Endodermal cell (in vitro differentiated cells): Measurements from ENCODE around the gene BHLHE23. TPM values are rescaled to one million over a fixed set of nuclear protein-coding genes. Genes with fewer than 3 reads are reported as not detected.

ENCODE experiments used
- DNase-seq: peaks from one replicate; pipeline ENCODE4 v3.0.0-alpha.2; 2017
- H3K27ac ChIP-seq: 2 replicates; pipeline ENCODE4 v1.5.1; 2013; ENCODE audit warnings: mild to moderate bottlenecking, low read depth, low read length, moderate library complexity
- H3K27me3 ChIP-seq: 2 replicates; pipeline ENCODE4 v1.6.1; 2013; ENCODE audit warnings: mild to moderate bottlenecking, low read length, moderate library complexity; ENCODE audit not compliant: insufficient read depth, control insufficient read depth, poor library complexity, severe bottlenecking
- H3K36me3 ChIP-seq: 2 replicates; pipeline ENCODE4 v1.7.0; 2013; ENCODE audit warnings: mild to moderate bottlenecking, low read length, moderate library complexity; ENCODE audit not compliant: control insufficient read depth, insufficient read depth
- H3K4me1 ChIP-seq: one replicate; pipeline ENCODE4 v1.7.0; 2013; ENCODE audit warnings: low read length; ENCODE audit not compliant: control insufficient read depth, insufficient read depth
- H3K4me3 ChIP-seq: 2 replicates; pipeline ENCODE4 v1.5.1; 2013; ENCODE audit warnings: mild to moderate bottlenecking, low read length, moderate library complexity
- H3K9ac ChIP-seq: 2 replicates; pipeline ENCODE4 v1.6.1; 2013; ENCODE audit warnings: mild to moderate bottlenecking, low read length, moderate library complexity; ENCODE audit not compliant: poor library complexity, severe bottlenecking; ENCODE audit errors: extremely low read depth
- H3K9me3 ChIP-seq: 2 replicates; pipeline ENCODE4 v1.6.1; 2013; ENCODE audit warnings: mild to moderate bottlenecking, low read length, moderate library complexity; ENCODE audit not compliant: control insufficient read depth
- H3K27ac Mint-ChIP-seq: 2 replicates; pipeline ENCODE4 v1.8.0; 2020; ENCODE audit warnings: mixed read lengths
- H3K27me3 Mint-ChIP-seq: 2 replicates; pipeline ENCODE4 v1.8.0; 2021; ENCODE audit warnings: mild to moderate bottlenecking, mixed read lengths; ENCODE audit not compliant: insufficient read depth
- H3K36me3 Mint-ChIP-seq: 2 replicates; pipeline ENCODE4 v1.8.0; 2020; ENCODE audit warnings: low read depth, mixed read lengths
- H3K4me1 Mint-ChIP-seq: 2 replicates; pipeline ENCODE4 v1.8.0; 2020; ENCODE audit warnings: mixed read lengths
- H3K4me3 Mint-ChIP-seq: 2 replicates; pipeline ENCODE4 v1.8.0; 2020; ENCODE audit warnings: mild to moderate bottlenecking, moderate library complexity, mixed read lengths
- H3K9me3 Mint-ChIP-seq: 2 replicates; pipeline ENCODE4 v1.8.0; 2020; ENCODE audit warnings: mild to moderate bottlenecking, mixed read lengths
- CTCF ChIP-seq: fragments of 200-600 bp; sonication (generic); conservative IDR thresholded peaks from 2 replicates; pipeline ENCODE4 v1.5.0; 2021; ENCODE audit warnings: antibody characterized with exemption, mild to moderate bottlenecking
- WGBS, 2 experiments: methylation state at CpG; one replicate each; pipeline versions ENCODE4 v1.1.5 to v1.1.7; 2013; ENCODE audit warnings: missing lambda C conversion rate in 2 of 2, mixed read lengths in 1 of 2; ENCODE audit not compliant: insufficient coverage in 1 of 2, insufficient read length in 1 of 2; 5-methylcytosine and 5-hydroxymethylcytosine counted together
- total RNA-seq, 2 donors: library from RNA; stranded (reverse); fragmentation: NEBNext Ultra II Directional in 1 of 2; extraction: Animal tissue kit (Norgen Biotek cat#: 25700) in 1 of 2; gene quantifications; 2 replicates in 1 of 2; 3 replicates in 1 of 2; pipeline ENCODE4 v1.2.1, GENCODE V29; 2021

BHLHE23 gene
- total RNA-seq, 2 donors from 2014 or later, result not detected

- Histone ChIP-seq H3K36me3 (no peaks in the 10 kb centered on the region), H3K27ac (no peak overlapping the region), H3K4me3 (peak overlapping the region; percentile 45), H3K4me1 (no peaks in the 10 kb centered on the region), H3K9me3 (no peaks in the 10 kb centered on the region), H3K9ac (no peak overlapping the region), H3K27me3 (peaks cover 59% of the 10 kb centered on the region)
- Mint-ChIP-seq H3K27ac (no peak overlapping the region), H3K36me3 (no peaks in the 10 kb centered on the region), H3K4me1 (no peaks in the 10 kb centered on the region), H3K27me3 (peaks cover 45% of the 10 kb centered on the region), H3K4me3 (peak overlapping the region; percentile 51), H3K9me3 (no peaks in the 10 kb centered on the region)
- DNase-seq, result no peak
- no peak for TF ChIP-seq CTCF
- WGBS, 2 experiments, result 15 to 20% methylated on average over 24 to 48 of the region's 48 CpGs
Observed at GRCh38 chr20:62972845-62973745, 33.7 kb downstream of the BHLHE23 start.

- Mint-ChIP-seq H3K36me3 (no peaks in the 10 kb centered on the region), H3K4me1 (no peaks in the 10 kb centered on the region), H3K27ac (no peak overlapping the region), H3K4me3 (peak overlapping the region; percentile 51), H3K9me3 (no peaks in the 10 kb centered on the region), H3K27me3 (peaks cover 45% of the 10 kb centered on the region)
- Histone ChIP-seq H3K27me3 (peaks cover 59% of the 10 kb centered on the region), H3K27ac (no peak overlapping the region), H3K36me3 (no peaks in the 10 kb centered on the region), H3K4me3 (peak overlapping the region; percentile 45), H3K9ac (no peak overlapping the region), H3K4me1 (no peaks in the 10 kb centered on the region), H3K9me3 (no peaks in the 10 kb centered on the region)
- DNase-seq, result peak; percentile 96
- WGBS, 2 experiments, result 3 to 5% methylated on average over 21 to 38 of the region's 38 CpGs
- TF ChIP-seq CTCF, result peak; percentile 89
Observed at GRCh38 chr20:62971950-62972844, 34.6 kb downstream of the BHLHE23 start.

- Mint-ChIP-seq H3K27me3 (peaks cover 44% of the 10 kb centered on the region), H3K36me3 (no peaks in the 10 kb centered on the region), H3K27ac (no peak overlapping the region), H3K4me3 (no peak overlapping the region), H3K9me3 (no peaks in the 10 kb centered on the region), H3K4me1 (no peaks in the 10 kb centered on the region)
- no peak for DNase-seq
- Histone ChIP-seq H3K9ac (no peak overlapping the region), H3K9me3 (no peaks in the 10 kb centered on the region), H3K4me3 (no peak overlapping the region), H3K4me1 (no peaks in the 10 kb centered on the region), H3K27ac (no peak overlapping the region), H3K36me3 (no peaks in the 10 kb centered on the region), H3K27me3 (peaks cover 51% of the 10 kb centered on the region)
- WGBS, 2 experiments, result 33 to 78% methylated on average over 2 to 10 of the region's 10 CpGs
- no peak for TF ChIP-seq CTCF
Observed at GRCh38 chr20:62971211-62971949, 35.4 kb downstream of the BHLHE23 start.
